ENCODE data around the gene CHRFAM7A. TPM values are rescaled to one million over a fixed set of nuclear protein-coding genes. Genes with fewer than 3 reads are reported as not detected.
"Not testable (repeated sequence)": the region's sequence is repeated elsewhere in the genome, so short reads cannot be mapped to it uniquely, and the experiment has no call there.

Gene CHRFAM7A
- polyA plus RNA-seq, 3 donors, result 2.7 to 3.8 (median 2.9) TPM

GRCh38 chr15:30310575-30310974 is 82.8 kb downstream of the CHRFAM7A start:
- H3K27me3 Mint-ChIP-seq (ENCODE audit: low read depth in 3 of 3); H2AFZ ChIP-seq (ENCODE audit: insufficient read depth, low read depth, low read length, poor library complexity, severe bottlenecking); H3K79me2 ChIP-seq (ENCODE audit: insufficient read depth, low read length); intact Hi-C loops (cut with micrococcal nuclease); H3K36me3 Mint-ChIP-seq; H3K27me3 ChIP-seq (ENCODE audit: control insufficient read depth in 2 of 2, insufficient read depth in 2 of 2, low read length in 2 of 2); H3K4me3 Mint-ChIP-seq; H3K4me1 ChIP-seq (ENCODE audit: control insufficient read depth in 1 of 2, insufficient read depth in 2 of 2, low read length in 2 of 2); H3K9ac ChIP-seq (ENCODE audit: insufficient read depth, low read length, poor library complexity, severe bottlenecking); H3K9me3 Mint-ChIP-seq; H3K36me3 ChIP-seq (replicated peaks in 1 of 2; ENCODE audit: control insufficient read depth in 1 of 2, insufficient read depth in 2 of 2, low read length in 2 of 2); H4K20me1 ChIP-seq (ENCODE audit: insufficient read depth, low read length); H3K4me2 ChIP-seq (replicated peaks; ENCODE audit: extremely low read depth, low read length, poor library complexity, severe bottlenecking); H3K27ac Mint-ChIP-seq; H3K4me1 Mint-ChIP-seq; H3K4me3 ChIP-seq (replicated peaks in 1 of 3; ENCODE audit: low read depth in 2 of 3, low read length in 3 of 3); DNase-seq; H3K27ac ChIP-seq (ENCODE audit: low read depth in 1 of 2, low read length in 2 of 2); H3K9me3 ChIP-seq (replicated peaks in 1 of 2; ENCODE audit: control insufficient read depth in 1 of 2, insufficient read depth in 1 of 2, low read length in 2 of 2): not testable (repeated sequence)

Small RNAs within 50 kb of the gene (small RNA-seq; reads per million reads assigned to genes)
- not detected for gene AC019322.2 (ENCODE audit: insufficient read length, low read depth)
- not detected for gene RF00019 (ENCODE audit: insufficient read length, low read depth)
- 3.1 reads per million, percentile 24 among the genes with 10 or more reads in this experiment for gene RF00096 (ENCODE audit: insufficient read length, low read depth)
- not detected for gene RN7SL196P (ENCODE audit: insufficient read length, low read depth)

Other genes starting within 250 kb of the CHRFAM7A start
- gene GOLGA8R, start 20.7 kb upstream of the CHRFAM7A start, polyA plus RNA-seq, result 1 to 10 TPM in 1 of 3 donors, under 1 TPM in 1, not detected in 1; 0.21 to 2.9 TPM
- 1 to 10 TPM in 1 of 3 donors, not detected in 2; 1.4 TPM for gene GOLGA8Q, start 158.5 kb upstream of the CHRFAM7A start, polyA plus RNA-seq
- 1 to 10 TPM in 1 of 3 donors, not detected in 2; 1.9 TPM for gene GOLGA8H, start 210.5 kb upstream of the CHRFAM7A start, polyA plus RNA-seq

Data from CD14-positive monocyte (primary cell).